22Rv1 (cell line): ENCODE results near the gene ABHD14A.

Experiments
- H3K27ac ChIP-seq: fragments of 450-650 bp; 2 replicates; pipeline ENCODE4 v1.5.1; 2017
- ZFX ChIP-seq: fragments of 450-650 bp; IDR thresholded peaks from 2 replicates; pipeline ENCODE4 v1.6.1; 2017; ENCODE audit warnings: antibody characterized with exemption, borderline replicate concordance
- TF ChIP-seq, protein P1 (sequence below): fragments of 450-650 bp; IDR thresholded peaks from 2 replicates; pipeline ENCODE4 v1.5.1; 2017; ENCODE audit warnings: mild to moderate bottlenecking

ABHD14A gene

GRCh38 chr3:51932471-51933370 is 42.1 kb upstream of the ABHD14A start:
- TF ChIP-seq ZFX, result no peak
- H3K27ac ChIP-seq, result no peak overlapping the region

DNA sequence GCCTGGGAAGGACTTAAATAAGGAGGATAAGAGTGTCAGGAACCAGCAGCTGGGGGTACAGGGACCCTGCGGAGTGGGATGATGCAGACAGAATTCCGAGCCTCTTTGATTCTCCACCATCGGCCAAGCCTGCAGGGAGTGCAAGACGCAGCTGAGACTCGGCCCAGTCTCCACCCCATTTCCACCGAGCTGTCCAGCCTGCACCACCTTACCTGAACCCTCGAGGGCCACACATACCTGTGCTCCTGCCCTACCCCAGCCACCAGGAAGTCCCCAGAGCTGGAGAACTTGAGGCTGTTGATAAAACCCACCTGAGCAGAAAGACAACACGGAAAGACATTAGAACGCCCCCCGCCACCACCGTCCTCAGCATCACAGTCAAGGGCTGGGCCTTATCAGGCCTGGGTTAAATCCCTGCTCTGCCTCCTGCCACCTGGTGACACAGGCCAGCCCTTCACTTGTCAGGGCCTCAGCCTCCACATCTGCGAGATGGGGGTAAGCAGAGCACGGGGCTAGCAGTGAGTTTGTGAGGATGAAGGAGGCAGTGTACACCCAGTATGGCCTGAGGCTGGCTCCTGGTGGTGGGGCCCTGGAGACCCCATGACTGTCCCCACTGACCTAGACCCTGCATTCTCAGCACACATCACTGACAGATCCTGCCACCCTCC is 41.3 kb upstream of the ABHD14A start:
- TF ChIP-seq, protein P1, sequence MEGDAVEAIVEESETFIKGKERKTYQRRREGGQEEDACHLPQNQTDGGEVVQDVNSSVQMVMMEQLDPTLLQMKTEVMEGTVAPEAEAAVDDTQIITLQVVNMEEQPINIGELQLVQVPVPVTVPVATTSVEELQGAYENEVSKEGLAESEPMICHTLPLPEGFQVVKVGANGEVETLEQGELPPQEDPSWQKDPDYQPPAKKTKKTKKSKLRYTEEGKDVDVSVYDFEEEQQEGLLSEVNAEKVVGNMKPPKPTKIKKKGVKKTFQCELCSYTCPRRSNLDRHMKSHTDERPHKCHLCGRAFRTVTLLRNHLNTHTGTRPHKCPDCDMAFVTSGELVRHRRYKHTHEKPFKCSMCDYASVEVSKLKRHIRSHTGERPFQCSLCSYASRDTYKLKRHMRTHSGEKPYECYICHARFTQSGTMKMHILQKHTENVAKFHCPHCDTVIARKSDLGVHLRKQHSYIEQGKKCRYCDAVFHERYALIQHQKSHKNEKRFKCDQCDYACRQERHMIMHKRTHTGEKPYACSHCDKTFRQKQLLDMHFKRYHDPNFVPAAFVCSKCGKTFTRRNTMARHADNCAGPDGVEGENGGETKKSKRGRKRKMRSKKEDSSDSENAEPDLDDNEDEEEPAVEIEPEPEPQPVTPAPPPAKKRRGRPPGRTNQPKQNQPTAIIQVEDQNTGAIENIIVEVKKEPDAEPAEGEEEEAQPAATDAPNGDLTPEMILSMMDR, result no peak
- TF ChIP-seq ZFX, result no peak
- no peak overlapping the region for H3K27ac ChIP-seq

- H3K27ac ChIP-seq, result no peak overlapping the region
Observed at GRCh38 chr3:51934139-51934850, 40.6 kb upstream of the ABHD14A start.

GRCh38 chr3:51934991-51935885 is 39.6 kb upstream of the ABHD14A start:
- TF ChIP-seq, protein P1, result no peak
- no peak for TF ChIP-seq ZFX
- H3K27ac ChIP-seq, result no peak overlapping the region

More at GRCh38 chr3:51934139-51934850, 40.6 kb upstream of the ABHD14A start:
- TF ChIP-seq, protein P1, result no peak
- TF ChIP-seq ZFX, result no peak

DNA sequence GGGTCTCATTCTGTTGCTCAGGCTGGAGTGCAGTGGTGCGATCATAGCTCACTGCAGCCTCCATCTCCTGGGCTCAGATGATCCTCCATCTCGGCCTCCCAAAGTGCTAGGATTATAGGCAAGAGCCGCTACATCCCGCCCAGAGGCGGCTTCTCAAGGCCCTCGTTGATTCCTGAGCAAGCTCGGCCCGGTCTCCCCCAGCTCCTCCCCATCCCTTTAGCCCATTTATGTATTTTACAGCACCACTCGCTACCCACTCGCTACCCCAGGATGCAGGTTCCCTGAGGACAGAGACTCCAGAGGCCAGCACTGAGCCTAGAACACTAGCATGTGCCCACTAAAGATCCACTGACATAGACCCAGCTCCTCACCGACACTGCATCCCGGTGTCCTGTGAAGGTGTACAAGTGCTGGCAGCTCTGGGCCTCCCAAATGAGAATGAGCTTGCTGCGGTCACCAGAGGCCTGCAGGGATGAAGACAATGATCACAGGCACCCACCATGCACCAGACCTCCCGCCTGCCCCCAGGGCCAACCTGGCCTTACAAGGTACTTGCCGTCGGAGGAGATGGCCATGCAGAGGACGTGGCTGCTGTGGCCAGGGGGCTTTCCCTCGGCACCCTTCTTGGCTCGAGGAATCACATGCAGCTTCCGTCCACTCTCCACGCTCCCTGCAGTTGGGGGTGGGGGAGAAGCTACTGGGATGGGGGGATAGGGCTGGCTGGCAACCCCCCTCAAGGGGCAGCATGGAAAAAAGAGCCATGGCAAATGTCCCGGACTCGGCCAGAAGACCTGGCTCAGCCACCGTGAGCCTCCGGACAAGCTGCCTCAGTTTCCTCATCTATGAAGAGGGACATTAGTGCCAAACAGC is 38.7 kb upstream of the ABHD14A start:
- no peak for TF ChIP-seq ZFX
- TF ChIP-seq, protein P1, result no peak
- H3K27ac ChIP-seq, result no peak overlapping the region

DNA sequence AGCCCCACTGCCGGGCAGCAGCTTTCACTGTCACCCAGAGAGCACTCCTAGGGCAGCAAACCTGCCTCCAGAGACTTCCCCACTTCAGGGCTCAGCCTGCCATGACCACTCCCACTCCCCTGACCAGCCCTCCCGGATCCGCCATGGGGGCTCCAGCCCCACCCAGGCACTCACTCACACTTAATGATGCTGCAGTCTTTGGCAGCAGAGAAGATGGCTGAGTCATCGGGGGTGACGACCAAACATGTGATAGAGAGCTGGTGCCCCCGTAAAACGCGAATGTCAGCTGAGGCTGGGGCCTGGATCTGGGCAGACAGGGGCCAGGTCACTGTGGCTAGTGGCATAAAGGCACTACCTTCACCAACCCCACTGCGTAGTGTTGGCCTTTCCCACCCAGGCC is 37.9 kb upstream of the ABHD14A start:
- H3K27ac ChIP-seq, result no peak overlapping the region
- no peak for TF ChIP-seq ZFX
- TF ChIP-seq, protein P1, result no peak
